Islet of Langerhans (tissue), 1 donor: ENCODE results near the gene SLC6A5.
"Not testable (repeated sequence)": the region's sequence is repeated elsewhere in the genome, so short reads cannot be mapped to it uniquely, and the experiment has no call there.

ENCODE experiments used
- FAIRE-seq: peaks from one replicate; lab custom pipeline; 2011; peaks lifted over from hg19 to GRCh38; lab: Jason Lieb, UNC

The SLC6A5 gene

DNA sequence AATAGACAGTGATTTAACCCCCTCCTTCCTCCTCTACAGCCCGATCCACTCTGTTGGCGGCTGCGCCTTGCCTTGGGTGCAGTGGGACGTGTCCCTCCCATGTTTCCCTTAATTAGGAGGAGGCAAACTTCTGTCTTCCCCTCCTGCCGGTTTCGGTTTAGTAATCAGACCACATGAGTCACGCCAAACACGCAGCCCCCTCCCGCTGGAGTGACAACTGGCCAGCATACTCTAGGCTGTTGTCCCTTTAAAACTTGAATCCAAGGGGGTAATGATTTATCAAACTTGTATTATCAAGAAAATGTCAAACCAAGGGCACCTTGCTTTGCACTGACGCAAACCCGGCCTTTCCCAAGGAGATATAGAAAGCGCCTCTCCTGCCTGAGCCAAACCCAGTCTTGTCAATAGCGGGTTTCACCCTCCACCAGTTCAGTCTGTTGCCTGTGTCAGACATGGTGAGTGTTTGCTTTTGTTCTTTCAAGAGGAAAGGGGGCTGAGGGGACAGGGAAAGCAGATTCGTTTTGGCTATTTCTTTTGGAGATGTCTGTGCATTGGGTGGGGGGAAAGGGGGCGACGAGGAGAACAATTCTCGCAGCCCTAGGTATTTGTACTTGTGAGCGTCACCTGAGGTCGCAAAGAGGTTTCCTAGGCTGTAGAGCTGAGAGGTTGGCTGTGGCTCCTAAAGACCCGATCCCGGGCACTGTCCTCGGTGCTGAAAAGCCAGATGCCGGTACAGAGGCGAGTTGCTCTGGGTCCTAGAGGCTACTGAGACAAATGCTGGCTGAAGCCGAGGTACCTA, at the start of gene SLC6A5:
SLC6A5 (plus strand) TSS at position 388 of the 799 bp plus-strand sequence; CDS start at position 453, 65 bp downstream.
- no peak for FAIRE-seq

DNA sequence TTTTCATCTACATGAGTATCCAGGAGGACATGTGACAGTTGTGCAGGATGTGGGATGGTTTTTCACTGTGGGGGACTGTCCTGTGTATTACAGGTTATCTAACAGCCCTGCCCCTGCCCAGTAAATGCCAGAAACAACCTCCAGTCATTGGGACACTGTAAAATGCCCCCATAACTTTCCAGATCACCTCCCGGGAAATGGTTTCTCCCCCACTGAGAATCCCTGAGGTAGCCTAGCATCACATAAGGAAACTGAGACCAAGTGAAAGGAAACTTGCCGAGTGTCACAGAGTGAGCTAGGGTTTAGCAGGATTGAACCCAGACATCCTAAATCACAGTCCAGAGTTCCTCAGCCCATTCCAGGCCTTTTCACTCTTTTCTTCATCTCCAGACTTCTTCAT, 48.3 kb upstream of the SLC6A5 start:
- FAIRE-seq = no peak

DNA sequence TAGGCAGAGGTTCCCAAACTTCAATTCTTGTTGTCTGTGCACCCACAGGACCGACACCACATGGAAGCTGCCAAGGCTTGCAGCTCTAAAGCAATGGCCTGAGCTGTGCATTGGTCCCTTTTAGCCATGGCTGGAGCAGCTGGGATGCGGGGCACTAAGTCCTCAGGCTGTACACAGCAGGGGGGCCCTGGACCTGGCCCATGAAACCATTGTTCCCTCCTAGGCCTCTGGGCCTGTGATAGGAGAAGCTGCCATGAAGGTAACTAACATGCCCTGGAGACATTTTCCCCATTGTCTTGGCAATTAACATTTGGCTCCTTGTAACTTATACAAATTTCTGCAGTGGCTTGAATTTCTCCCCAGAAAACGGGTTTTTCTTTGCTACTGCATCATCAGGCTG, 43.6 kb upstream of the SLC6A5 start:
- no peak for FAIRE-seq

DNA sequence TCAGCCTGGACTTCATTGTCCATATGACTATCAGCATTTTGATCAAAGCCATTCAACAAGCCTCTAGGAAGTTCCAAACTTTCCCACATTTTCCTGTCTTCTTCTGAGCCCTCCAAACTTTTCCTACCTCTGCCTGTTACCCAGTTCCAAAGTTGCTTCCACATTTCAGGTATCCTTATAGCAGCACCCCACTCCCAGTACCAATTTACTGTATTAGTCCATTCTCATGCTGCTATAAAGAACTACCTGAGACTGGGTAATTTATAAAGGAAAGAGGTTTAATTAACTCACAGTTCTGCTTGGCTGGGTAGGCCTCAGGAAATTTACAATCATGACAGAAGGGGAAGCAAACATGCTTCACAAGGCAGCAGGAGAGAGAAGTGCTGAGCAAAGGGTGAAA, 43.0 kb upstream of the SLC6A5 start:
- FAIRE-seq = not testable (repeated sequence)

DNA sequence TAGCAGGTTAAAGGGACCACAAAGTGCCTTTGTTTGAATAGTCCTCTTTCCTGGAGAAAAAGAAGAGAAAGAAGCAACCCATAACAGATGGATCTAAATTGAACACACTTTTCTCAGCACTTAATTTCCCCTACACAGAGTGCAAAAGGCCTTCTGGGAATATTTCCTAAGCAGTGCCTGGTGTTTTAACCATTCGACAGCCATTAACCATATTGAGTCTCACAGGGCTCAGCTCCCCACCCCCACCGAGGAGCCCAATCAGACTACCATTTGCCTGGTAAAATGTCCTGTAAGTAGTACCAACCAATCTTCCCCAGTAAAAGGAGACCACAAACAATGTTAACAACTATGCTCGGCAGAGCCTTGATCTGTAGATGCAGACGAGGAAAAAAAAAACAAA, 40.7 kb upstream of the SLC6A5 start:
- no peak for FAIRE-seq

DNA sequence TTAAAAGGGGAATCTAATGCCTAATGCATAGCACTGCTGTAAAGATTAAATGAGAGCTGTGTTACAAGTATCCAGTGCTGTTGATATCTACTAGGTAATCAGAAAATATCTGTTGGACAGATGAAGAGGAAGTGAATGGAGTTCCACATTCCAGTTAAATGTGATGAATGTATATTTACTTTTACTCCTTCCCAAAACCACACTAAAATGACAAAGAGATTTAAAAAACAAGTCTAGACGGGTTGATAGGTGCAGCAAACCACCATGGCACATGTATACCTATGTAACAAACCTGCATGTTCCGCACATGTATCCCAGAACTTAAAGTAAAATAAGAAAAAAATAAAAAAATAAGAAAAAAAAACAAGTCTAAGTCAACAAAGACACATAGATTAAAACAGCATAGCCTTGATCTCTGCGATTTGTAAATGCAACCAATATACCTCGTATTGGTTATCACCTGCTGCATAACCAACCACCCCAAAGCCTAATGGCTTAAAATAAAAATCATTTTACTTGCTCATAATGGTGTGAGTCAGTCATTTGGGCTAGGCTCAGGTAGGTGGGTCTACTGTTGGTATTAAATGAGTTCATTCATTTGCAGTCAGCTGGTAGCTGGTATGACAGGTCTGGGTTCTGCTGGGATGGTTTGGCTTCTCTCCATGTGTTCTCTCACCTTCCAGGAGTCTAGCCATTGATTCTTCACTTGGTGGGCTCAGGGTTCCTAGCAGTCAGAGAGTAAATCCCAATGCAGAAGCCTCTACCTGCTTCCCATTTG, 39.7 kb upstream of the SLC6A5 start:
- no peak for FAIRE-seq

DNA sequence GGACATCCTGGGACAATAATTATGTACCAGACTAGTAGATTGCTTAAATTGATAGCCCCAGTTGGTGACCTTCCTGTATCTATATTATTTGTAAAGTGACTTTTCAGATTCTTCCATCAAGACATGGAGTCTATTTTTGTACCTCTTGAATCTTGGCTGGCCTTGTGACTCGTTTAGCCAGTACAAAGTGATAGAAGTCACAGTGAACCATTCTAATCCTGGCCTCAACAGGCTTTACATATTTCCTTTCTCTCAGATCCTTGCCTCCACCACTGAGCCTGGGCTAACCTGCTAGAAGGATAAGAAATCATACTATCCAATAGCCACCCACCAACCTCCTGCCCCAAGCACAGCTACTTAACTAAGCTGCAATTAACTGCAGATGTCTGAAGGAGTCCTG, 37.5 kb upstream of the SLC6A5 start:
- FAIRE-seq = no peak

DNA sequence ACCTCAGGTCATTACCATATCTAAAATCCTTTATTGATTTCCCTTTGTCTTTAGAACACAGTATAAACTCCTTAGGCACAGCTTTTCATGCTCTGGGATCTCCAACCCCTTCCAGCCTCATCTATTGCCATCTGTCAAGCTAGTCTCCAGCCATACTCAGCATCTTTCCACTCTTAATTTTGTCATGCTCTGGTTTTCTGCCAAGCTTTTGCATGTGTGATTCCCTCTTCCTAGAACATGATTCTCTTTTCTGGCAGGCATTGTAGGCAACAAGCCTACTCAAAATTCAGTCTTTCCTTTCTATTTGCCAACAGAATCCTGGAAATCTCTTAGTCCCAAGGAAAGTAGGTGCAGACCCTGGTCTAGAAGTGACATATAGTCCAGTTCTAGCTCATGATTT, 35.5 kb upstream of the SLC6A5 start:
- FAIRE-seq = no peak

DNA sequence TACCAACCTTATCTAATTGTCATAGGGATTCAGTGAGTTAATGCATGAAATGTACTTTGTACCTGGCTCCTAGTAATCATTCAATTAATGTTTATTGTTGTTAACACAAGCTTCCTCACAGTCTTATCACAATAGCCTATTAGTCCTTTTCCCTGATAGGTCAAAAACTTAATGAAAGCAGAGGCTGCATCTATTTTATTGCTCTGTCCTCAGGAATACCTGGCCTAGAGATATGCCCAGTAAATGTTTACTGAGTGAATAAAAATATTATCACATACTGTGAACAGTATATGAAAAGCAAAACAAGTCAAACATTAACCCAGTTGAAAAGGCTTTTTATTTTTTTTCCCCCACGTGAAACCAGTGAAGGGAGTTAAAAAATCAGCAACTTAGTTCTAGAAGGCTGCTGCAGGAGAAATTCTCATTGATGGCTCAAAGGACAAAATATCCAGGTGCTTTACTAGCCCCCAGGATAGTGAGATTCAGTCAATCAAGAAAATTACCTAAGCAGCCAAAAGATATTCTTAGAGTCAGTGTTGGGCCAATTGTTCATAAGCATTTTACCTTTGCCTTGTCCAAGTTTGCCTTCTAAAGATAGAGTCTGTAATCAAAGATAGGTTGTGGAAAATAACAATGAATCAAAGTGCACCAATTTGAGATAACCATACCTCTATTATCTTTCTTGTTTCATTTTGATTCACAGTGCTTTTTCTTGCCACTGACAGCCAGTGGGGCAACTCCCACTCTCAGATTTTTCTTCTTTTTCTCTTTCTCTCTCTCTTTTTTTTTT, 34.4 kb upstream of the SLC6A5 start:
- no peak for FAIRE-seq

DNA sequence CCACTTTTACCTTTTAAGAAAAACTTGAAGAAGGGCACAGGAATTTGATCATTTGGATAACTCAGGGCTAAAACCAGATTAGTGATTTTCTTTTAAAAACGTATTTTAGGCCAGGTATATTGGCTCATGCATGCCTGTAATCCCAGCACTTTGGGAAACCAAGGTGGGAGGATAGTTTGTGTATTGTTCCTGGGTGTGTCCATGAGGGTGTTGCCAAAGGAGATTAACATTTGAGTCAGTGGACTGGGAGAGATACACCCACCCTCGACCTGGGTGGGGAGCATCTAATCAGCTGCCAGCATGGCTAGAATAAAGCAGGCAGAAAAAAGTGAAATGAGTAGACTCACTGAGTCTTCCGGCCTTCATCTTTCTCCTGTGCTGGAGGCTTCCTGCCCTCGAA, 33.3 kb upstream of the SLC6A5 start:
- not testable (repeated sequence) for FAIRE-seq

DNA sequence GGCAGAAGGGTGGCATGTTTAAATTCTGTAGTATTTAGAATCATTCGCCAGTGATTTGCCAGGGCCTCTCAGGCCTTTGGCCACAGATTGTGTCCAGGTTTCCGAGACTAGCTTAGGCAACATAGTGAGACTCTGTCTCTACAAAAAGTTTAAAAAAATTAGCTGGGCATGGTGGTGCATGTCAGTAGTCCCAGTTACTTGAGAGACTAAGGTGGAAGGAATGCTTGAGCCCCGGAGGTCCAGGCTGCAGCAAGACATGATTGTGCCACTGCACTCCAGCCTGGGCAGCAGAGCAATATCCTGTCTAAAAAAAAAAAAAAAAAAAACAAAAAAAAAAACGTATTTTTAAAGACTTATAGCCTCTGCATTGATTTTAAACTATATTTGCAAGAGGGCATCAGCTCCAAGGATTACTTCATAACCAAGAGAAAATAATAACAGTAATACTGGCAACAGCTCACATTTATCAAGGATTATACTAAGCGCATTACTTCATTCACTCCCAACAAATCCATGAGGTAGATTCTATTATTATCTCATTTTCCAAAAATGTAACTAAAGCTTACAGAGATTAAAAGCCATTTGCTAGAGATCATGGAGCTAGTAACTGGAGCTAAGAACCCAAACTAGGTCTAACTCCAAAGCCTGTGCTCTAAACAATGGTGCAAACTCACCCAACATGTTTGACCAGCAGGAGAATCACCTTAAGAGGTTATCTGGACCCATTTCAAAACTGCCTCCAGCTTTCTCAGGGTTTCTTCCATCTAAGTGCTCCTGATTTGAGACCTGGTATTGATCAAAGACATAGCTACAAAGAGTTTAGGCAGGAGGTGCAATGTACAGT, 32.6 kb upstream of the SLC6A5 start:
- FAIRE-seq = no peak

DNA sequence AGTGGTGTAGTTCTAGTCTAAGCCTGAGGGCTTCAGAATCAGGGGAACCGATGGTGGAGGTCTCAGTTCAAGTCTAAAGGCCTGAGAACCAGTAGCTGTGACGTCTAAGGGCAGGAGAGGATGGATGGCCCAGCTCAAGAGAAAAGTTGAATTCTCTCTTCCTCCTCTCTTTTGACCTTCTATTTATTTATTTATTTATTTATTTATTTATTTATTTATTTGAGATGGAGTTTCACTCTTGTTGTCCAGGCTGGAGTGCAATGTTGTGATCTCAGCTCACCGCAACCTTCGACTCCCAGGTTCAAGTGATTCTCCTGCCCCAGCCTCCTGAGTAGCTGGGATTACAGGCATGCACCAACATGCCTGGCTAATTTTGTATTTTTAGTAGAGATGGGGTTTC, 19.7 kb upstream of the SLC6A5 start:
- not testable (repeated sequence) for FAIRE-seq

DNA sequence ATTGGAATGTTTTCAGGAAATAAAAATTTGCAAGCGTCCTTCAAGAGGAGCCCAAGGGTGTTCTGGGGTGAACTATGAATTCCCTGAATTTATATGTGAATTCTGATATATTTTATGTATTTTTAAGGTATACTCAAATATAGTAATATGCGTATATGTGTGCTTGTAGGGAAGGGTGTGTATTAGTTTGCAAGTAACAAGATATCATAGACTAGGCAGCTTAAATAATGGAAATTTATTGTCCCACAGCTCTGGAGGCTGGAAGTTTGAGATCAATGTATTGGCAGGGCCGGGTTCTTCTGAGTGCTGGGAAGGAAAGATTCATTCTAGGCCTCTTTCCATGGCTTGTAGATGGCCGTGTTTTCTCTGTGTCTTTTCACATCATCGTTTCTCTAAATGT, 16.2 kb upstream of the SLC6A5 start:
- FAIRE-seq = no peak

DNA sequence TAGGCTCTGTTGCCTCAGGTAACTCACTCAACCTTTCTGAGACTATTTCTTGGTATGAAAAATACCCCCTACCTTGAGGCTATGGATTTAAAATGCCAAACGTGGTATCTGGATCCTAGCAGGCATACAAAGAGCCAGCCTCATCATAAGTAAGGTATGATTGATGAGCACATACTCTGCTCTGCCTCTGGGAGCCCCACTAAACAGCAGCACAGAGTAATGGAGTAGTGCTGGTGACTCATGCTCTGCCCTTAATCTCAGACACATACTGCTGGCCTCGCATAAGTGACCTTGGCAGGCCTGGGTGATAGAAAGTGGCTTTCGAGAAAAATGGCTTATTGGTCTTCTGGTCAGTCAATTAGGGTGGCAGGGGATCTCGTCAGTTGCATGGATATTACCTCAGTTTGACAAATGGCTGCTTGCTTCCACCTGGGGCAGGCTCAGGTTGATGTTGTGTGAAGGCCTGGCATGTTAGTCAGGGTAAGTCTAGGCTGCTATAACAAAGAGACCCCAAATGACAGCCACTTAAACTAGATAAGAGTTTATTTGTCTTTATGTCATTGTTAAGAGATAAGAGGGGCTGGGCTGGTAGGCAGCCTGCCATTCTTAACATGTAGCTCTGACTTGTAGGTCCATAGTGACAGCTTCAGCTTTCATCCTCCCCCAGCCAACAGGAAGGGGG, 15.2 kb upstream of the SLC6A5 start:
- no peak for FAIRE-seq

DNA sequence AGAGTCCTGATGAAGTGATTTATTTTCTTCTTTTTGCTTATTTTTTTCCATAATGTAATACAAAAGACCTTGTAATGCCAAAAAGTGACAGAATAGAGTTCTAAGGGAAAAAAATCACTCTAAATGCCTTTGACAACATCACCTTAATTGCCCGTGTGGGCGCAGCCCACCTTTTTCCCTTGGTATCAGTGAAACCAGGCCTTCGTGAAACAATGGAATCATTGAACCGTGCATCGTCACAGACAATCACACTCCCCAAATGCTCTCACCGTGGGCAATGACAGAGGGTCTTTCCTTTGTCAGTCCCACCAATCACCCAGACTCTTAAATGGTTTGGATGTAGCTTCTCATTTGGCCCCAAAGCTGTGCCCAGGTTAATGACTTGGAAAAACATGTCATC, 9.6 kb upstream of the SLC6A5 start:
- no peak for FAIRE-seq

DNA sequence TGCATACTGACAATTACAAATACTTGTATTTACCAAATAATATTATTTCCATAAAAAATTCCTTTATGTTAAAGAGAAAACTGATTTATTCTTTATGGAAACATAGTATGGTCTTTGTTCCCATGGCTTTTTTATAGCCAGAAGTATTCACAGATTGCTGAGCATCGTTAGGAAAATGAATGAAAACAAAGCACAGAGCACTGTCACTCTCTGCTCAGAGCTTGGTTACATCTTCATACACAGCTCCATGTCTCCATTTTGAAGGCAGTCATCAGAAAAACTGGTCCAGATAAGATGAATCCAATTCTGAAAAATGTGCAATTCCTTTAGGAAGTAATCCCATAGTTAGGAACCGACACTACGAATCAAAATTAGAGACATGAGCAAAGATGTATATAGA, 9.0 kb upstream of the SLC6A5 start:
- no peak for FAIRE-seq

DNA sequence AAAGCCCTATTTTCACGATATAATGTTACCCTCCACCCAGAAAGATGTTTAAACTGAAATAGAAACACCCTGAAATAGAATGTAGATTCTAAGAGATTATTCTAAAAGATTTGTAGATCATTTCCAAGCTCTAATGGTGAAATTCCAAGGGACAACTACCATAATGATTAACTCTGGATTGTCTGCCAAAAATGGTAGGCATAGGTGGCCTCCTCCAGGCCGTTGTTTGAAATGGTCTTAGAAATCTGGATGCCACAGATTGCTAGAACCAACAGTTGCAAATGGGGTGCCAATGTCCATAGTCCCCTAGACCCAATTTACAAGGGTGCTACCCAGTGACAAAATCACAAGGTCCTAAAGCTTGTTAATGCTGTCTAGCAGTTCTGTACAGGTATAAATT, 6.7 kb upstream of the SLC6A5 start:
- no peak for FAIRE-seq

DNA sequence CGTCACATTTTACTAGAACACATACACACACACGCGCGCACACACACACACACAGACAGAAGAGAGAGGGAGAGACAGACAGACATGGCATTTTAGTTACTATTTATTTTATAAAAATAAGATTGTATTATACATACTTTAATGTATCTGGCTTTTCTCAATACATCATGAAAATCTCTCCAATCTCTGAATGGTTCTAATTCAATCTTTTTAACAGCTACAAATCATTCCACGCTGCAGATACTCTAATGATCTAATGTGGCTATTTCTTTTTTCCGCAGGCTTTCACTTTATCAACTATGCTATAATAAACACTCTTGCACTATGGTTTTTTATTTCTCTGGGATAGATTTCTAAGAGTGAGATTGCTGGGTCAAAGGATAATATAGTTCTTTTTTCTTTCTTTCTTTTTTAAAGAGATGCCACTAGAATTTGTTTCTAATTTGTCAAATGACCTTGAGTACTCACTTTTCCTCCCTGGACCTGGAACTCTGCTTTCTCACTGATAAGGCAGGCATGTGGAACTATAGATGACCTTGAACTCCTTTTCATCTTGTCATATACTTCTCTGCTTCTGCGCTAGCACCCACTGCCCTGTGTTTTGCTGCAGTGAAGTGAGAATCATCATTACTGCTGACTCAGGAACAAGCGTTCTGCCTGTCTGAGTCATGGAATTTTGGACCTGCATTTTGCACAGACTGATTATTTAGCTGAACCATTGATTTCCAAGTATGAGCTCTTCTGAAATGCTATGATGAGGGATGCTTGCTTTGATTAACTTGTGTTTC, 4.9 kb upstream of the SLC6A5 start:
- FAIRE-seq = no peak

DNA sequence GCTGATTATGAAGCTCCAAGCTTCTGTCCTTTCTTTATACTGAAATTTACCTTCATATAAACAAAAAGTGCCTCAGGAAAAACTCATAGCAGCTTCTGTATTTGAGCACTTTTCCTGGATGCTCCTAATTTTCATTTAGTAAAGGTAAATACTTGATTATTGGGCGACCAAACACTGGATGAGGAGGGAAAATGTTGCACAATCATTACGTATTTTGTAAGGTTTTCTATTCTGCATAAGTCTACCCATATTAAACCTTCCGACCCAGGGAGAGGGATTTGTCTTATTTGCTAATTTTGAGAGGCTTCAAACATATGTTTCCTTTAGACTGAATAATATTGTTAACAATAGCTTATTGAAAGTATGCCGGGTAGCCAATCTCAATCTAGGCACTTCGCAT, 4.3 kb upstream of the SLC6A5 start:
- FAIRE-seq = no peak
